GM18870 (cell line): Measurements from ENCODE around the gene PRKAG3.

ENCODE experiments used
- ATAC-seq: cut with Tn5 transposase; IDR thresholded peaks from one replicate; pipeline ENCODE4 v1.9.1; 2021; ENCODE audit warnings: moderate library complexity; ENCODE audit not compliant: unreplicated experiment

The PRKAG3 gene

GRCh38 chr2:218831378-218831990 lies at the start of gene PRKAG3:
Gene PRKAG3, minus strand, starts transcription at chr2:218831803.
- no peak for ATAC-seq

DNA sequence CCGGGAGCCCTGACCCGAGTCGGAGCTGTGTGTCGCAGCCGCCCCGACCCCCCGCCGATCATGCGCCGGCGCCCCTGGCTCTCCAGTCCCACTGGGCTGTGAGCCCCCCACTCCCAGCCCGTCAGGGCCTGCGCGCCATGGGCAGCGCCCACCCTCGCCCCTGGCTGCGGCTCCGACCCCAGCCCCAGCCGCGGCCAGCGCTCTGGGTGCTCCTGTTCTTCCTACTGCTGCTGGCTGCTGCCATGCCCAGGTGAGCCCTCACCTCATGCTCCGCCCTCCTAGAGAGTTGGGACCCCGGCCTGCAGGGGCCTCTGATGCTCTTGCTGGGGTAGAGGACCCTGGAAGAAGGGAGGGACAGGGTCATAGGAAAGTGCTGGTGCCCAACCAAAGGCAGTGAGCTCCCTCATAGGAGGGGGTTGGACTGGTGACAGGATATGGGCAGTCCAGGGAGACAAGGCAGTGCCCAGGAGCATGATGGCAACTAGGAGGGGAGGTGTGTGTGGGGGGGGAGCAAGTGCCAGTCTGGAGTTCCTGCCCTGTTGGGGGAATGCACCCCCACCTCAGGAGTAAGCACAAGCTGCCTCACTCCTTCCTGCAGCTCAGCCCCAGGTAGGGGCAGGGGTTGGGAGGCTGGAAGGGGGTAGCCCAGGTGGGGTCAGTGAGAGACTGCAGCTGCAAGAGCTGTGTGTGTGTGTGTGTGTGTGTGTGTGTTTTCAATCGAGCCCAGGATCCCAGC lies 49.4 kb upstream of the PRKAG3 start:
- no peak for ATAC-seq

- ATAC-seq, result peak; percentile 59
Measured at GRCh38 chr2:218880102-218880858, 48.7 kb upstream of the PRKAG3 start, which contains the start of gene WNT10A. Gene WNT10A, plus strand, starts transcription at chr2:218880852. Its CDS starts 144 bp downstream, at chr2:218880996.

DNA sequence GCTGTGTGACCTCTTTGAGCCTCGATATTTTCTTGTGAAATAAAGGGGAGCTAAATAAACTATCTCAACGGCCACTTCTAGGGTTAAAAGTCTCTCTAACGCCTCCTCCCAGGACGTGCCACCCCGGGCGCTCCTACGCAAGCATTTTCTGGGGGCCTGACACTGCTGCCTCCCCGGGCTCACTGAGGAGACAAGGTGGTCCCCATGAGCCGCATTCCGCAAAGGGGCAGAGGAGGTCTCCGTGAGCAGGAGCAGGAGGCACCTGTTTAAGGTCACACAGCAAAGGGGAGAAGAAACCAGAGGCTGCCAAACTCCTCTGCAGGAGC lies 48.1 kb upstream of the PRKAG3 start:
- ATAC-seq, result no peak

- no peak for ATAC-seq
Measured at GRCh38 chr2:218878926-218879761, 47.5 kb upstream of the PRKAG3 start.

DNA sequence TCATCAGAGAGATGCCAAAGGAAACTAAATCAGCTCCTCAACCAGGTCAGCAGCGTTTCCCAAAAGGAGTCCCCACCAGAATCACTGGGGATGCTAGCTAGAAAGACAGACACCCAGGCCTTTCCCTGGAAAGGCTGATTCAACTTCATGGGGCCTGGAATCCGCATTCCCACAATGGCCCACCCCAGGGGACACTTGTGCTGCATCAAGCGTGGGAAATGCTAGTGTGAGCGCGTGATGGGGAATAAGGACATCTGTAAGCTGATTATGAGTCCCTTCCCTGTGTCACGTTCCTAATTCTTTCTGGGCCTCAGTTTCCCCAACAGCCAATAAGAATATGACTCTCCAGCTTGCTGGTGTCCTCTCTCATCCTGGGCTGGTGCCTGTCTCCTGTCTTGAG lies 46.9 kb upstream of the PRKAG3 start:
- ATAC-seq, result no peak

DNA sequence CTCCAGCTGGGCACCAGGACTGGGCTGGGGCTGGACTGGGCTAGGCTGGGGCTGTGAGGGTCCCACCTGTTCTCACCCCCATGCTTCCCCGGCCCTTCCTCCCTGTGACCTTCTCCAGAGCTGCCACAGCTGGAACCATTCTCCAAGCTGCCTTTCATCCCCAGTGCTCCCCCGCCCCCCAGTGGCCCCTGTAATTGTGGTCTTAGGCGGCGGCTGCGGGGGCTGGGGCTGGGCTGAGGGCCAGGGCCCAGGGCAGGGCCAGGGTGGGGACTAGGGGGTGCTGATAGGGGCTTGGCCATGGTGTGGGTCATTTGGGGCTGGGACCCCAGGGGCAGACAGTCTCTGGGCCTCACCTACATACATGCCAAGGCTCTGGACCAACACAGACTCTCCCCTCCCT lies 46.3 kb upstream of the PRKAG3 start:
- ATAC-seq, result no peak

- ATAC-seq, result no peak
Measured at GRCh38 chr2:218877331-218877730, 45.7 kb upstream of the PRKAG3 start.

- ATAC-seq, result peak; percentile 33
Measured at GRCh38 chr2:218876562-218877219, 45.1 kb upstream of the PRKAG3 start.

GRCh38 chr2:218875692-218876246 lies 44.2 kb upstream of the PRKAG3 start:
- ATAC-seq, result no peak

DNA sequence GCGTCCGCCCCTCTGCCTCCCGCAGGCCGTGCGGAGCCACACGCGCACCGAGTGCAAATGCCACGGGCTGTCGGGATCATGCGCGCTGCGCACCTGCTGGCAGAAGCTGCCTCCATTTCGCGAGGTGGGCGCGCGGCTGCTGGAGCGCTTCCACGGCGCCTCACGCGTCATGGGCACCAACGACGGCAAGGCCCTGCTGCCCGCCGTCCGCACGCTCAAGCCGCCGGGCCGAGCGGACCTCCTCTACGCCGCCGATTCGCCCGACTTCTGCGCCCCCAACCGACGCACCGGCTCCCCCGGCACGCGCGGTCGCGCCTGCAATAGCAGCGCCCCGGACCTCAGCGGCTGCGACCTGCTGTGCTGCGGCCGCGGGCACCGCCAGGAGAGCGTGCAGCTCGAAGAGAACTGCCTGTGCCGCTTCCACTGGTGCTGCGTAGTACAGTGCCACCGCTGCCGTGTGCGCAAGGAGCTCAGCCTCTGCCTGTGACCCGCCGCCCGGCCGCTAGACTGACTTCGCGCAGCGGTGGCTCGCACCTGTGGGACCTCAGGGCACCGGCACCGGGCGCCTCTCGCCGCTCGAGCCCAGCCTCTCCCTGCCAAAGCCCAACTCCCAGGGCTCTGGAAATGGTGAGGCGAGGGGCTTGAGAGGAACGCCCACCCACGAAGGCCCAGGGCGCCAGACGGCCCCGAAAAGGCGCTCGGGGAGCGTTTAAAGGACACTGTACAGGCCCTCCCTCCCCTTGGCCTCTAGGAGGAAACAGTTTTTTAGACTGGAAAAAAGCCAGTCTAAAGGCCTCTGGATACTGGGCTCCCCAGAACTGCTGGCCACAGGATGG lies 42.0 kb upstream of the PRKAG3 start:
- no peak for ATAC-seq

DNA sequence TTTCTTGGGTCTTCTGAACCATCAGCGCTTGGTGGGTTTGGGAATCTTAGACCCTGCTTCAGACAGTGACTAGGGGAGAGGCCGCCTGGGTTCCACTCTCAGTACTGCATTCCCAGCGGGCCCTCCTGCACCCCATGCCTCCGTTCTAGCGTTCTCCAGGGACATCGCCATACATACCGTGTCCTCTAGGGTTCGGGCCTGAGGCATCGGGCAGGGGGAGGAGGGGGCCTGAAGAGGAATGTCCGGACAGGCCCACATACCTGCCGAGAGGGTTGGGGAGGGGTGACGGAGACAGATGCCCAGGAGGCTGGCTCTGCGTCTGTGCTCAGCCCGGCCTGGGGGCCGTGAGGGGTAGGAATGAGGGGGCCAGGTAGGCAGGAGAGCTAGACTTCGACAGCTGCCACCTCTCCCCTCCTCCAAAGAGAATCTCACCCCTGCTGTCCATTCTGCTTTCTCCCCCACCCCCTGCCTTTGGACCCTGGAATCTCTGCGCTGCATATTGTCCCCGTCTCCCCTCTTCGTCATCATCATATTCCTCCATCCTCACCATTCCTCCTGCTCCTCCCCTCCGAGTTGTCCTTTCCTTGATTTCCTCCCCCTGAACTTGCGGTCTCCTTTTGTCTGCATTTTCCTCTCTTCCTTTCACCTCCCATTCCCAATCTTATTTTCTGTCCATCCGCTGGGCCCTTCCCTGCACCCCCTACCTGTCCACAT lies 41.2 kb upstream of the PRKAG3 start:
- no peak for ATAC-seq

- ATAC-seq, result no peak
Measured at GRCh38 chr2:218871345-218872302, 40.0 kb upstream of the PRKAG3 start.

- ATAC-seq, result no peak
Measured at GRCh38 chr2:218870984-218871344, 39.4 kb upstream of the PRKAG3 start.

DNA sequence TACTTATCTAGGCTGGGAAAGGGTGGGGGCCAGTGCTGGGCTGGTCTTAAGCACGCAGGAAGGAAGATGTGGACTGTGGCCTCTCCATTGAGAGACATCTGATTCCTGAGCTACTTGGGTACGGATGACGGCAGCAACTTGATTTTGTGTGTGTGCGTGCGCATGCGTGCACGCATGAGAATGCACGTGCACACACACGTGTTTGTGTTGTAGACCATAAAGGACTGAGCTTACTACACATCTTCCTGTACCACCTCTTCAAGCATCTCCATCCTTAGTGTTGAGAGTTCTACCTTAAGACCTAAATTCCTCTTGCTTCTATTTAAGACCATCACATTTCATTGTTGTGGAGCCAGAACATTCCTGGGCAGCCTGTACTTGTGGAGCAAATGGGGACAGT lies 37.5 kb upstream of the PRKAG3 start:
- ATAC-seq, result no peak

DNA sequence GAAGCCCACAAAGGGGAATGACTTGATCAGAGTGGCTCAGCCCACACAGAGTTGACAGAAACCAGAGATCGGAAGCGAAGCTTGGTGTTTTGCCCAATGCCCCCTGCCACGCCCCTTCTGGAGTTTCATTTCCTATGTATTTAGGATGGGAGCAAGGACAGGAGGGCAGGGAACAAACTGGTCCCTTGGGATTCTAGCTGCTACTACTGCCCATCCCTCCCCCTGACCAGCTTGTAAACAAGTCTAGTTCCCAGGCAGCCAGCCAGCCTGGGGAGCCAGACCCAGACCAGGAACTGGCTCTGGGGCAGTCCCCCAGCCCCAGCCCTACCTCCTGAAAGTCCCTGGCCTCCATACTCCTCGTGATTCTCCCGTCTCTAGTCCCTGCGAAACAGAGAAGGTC lies 36.3 kb upstream of the PRKAG3 start:
- no peak for ATAC-seq

DNA sequence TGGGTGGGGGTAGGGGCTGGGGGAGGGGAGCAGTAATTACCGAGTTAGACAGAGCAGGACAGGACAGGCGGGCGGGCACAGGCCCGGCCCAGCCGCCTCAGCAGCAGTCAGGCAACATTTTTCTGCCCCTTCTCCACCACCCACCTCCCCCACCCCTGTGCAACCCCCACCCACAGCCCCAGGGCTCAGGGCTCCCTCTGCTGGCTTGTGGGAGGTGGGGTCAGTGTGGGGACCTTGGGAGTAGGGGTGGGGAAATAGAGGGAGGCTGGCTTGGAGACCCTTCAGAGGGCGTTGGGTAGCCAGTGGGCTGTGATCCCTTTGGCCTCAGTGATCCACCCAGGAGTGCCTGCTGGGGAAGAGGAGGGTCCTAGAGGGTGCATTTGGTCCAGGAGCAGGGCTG lies 34.4 kb upstream of the PRKAG3 start:
- ATAC-seq, result no peak

GRCh38 chr2:218865396-218865795 lies 33.8 kb upstream of the PRKAG3 start:
- no peak for ATAC-seq
